GM12873 (cell line): ENCODE measurements around the gene KCNJ1.

Experiments
- TF ChIP-seq, protein P1 (sequence below): IDR thresholded peaks from 2 replicates; pipeline ENCODE4 v1.5.1; 2012; ENCODE audit warnings: low read depth, mild to moderate bottlenecking, moderate library complexity, low read length, control low read depth; ENCODE audit not compliant: insufficient read depth; ENCODE audit errors: missing control alignments

Gene KCNJ1

DNA sequence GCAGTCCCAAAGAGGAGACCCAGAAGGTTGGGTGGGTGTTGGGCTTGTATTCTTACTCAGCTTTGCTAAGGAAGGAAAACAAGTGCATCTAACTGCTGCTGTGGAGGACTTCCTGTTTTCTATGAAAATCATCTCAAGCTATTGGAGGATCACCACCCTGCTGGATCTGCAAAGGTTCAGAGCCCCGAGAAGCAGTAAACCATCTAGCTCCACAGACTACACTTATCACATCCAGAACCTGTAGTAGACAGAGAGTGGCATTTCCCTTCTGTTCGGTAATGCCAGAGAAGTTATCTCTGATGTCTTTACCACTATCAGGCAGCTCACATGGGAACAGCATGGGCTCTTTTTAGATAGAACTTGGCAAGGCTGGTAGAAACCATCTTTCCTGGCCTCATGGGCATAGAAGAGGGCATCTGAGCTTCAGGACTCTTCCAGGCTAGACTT is 21.7 kb downstream of the KCNJ1 start:
- TF ChIP-seq, protein P1, sequence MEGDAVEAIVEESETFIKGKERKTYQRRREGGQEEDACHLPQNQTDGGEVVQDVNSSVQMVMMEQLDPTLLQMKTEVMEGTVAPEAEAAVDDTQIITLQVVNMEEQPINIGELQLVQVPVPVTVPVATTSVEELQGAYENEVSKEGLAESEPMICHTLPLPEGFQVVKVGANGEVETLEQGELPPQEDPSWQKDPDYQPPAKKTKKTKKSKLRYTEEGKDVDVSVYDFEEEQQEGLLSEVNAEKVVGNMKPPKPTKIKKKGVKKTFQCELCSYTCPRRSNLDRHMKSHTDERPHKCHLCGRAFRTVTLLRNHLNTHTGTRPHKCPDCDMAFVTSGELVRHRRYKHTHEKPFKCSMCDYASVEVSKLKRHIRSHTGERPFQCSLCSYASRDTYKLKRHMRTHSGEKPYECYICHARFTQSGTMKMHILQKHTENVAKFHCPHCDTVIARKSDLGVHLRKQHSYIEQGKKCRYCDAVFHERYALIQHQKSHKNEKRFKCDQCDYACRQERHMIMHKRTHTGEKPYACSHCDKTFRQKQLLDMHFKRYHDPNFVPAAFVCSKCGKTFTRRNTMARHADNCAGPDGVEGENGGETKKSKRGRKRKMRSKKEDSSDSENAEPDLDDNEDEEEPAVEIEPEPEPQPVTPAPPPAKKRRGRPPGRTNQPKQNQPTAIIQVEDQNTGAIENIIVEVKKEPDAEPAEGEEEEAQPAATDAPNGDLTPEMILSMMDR: no peak

DNA sequence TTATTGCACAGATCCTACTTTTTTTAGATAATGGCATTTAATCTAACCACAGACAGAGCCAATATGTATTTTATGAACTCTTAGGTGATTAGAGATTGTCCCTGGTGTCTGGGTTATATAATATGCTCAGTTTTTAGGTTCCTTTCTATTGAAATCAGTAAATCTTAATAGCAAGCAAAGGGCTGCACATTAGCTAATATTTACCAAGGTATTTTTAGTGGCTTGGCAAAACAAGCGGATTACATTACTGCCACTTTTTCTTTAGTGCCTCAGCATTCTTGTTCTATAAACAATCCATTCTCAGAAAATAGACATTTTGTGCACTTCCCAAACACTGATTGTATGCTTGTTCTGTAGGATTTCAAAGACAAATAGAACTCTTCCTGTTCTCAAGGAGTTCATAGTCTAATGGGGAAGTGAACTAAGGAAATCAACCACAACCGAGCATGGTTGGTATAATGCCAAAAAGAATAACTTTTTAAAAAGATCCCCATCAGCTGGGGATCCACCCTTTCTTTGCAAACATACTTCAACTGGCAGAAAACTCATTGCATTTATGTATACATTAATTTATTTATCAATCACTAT is 23.8 kb downstream of the KCNJ1 start:
- TF ChIP-seq, protein P1: no peak

DNA sequence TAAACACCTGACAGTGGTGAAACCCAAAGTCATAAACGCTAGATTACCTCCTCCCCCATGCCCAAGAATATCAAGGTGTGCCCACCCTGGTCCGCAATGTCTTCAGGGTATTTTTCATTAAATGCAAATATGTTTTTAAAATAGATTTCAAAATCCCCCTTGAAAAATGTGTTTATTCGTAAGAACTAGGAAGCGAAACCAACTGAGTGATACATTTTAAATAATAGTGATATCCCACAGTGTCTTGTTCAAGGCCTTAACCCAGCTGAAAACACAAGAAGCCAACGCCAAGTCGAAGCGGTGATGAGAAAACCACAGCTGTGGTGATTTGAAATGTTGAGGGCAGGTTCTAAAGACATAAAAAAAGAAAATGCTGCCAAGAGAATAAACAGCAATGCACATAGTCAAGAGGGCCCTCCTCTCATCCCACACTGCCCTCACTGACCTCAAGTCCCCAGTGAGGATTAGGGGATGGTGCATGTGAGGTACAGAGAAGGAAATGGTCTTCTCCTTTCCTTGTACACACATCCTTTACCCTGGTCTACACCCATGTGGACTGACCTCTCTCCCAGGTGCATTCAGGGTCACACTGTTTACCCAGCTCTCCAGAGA is 25.5 kb downstream of the KCNJ1 start:
- TF ChIP-seq, protein P1: no peak

DNA sequence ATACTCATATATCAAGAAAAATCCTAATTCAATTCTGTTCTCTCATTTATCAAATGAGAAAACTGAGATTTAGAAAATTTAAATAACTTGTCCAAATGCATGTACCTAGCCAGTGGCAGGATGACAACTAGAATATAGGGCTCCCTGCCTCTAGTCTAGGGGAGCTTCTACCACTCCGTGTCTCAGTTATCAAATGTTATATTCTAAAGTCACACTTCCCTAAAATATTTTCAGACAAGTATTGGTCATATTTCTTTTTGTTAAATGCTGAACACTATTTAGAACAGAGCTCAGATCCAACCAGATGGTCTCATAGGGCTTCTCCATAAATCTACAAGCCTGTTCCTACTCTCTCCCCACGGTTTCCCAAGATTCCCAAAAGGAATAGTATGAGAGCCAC is 26.3 kb downstream of the KCNJ1 start:
- TF ChIP-seq, protein P1: no peak

DNA sequence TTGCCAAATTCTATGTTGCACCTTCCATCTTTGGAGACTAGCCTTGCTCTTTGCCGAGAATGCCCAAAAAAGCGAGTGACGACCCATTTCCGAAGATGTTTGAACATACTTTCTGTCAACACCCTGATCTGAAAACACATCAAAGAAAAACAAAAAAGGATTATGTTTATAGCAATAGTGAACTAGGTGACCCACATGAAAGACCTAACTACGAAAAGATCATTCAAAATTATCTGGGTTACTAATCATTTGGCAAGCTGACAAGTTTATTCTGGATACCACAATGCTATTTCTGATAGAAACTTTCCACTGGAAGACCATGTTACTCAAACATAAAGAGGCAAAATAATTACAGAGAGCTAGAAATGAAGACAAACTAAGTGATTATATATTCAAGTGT is 27.0 kb downstream of the KCNJ1 start:
- TF ChIP-seq, protein P1: no peak

DNA sequence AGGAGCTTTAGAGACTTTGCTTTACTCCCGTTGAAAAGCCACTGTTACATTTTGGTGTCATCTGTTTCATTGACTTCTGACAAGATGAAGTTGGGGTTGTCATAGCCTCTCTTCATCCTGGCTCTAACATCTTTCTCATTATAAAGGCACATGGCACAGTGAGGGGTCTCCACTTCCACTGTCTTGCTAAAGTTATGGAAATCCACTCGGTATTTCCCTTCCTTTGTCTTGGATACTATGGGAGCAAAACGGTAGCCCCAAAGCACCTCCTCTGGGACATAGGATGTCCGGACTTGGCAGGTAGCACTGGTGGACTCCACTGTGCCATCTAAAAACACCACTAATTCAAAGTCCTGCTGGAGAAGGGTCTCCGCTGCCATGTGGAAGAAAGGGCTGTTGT is 28.0 kb downstream of the KCNJ1 start:
- TF ChIP-seq, protein P1: no peak

DNA sequence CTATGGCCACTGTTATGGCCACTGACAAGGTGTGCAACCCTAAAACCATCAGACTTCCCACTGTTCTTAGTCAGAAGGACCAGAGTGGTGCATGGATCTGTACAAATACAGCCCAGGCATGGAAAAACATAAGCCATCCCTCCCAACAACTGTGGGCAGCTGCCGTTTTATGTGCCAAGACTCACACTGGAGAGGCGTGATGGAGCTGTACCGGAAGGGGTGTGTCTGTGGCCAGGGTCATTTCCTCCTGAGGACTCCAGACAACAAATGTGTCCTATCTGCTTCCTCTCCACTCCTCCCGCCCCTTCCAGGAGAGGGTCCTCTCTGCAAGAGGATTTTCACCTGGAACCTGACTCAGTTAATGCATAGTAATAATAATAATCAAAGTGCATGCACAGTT is 29.5 kb downstream of the KCNJ1 start:
- TF ChIP-seq, protein P1: no peak
